Measurements from ENCODE around the gene SSC5D. TPM values are rescaled to one million over a fixed set of nuclear protein-coding genes. Genes with fewer than 3 reads are reported as not detected.

SSC5D gene
- total and polyA plus RNA-seq, 10 donors, result 0.61 to 30.6 (median 16.2) TPM

DNA sequence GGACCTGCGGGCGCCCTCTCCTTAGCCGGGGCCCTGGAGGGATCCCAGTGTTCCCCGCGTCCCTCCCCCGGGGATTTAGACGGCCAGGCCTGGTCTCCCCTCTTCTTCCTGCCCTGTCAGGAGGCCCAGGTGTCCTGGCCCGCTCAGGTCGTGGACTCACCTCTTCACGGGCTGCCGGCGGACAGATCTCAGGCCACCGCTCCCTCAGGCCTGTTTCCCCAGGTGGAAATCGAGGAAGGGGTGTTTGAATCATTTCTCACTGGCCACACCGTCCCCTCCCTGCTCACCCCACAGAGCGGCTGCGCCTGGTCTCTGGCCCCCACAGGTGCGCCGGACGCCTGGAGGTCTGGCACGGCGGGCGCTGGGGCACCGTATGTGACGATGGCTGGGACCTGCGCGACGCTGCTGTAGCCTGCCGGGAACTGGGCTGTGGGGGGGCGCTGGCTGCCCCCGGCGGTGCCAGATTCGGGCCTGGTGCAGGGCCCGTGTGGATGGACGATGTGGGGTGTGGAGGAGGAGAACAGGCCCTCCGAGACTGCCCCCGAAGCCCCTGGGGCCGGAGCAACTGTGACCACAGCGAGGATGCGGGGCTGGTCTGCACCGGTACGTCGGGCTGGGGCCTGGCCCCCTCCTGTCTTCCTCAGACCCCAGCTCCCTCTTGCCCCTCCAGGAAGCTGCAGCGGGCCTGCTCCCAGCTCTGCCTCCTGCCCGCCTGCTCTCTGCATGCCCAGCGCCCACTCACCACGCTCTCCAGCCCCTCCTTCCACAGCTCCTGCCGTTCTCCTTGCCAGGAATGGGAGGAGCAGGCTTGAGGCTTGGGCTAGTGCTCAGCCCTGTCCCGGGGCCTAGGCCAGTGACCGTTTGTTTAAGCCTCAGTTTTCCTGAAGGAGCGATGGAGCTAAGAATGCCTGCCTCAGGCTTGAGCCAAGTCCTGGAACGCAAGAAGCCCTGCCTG is 2.5 kb downstream of the SSC5D start:
- Histone ChIP-seq H3K27ac (peak overlapping the region in 7 of 8 donors; percentile 9 to 88 (median 83)), H3K4me3 (no peak overlapping the region), H3K9me3 (no peaks in the 10 kb centered on the region), H3K27me3 (replicated peaks in 1 of 7) (peaks cover 0 to 60% (median 14%) of the 10 kb centered on the region in 7 donors), H3K4me1 (peaks cover 0 to 58% (median 26%) of the 10 kb centered on the region in 6 donors), H3K36me3 (no peaks in the 10 kb centered on the region)
- 71 to 85% (median 80%) methylated on average over 32 to 52 of the region's 52 CpGs for WGBS, 5 donors
- intact Hi-C loops (cut with DNase I; ENCODE audit: low total_unique reads), result no loop called here
- TF ChIP-seq POLR2AphosphoS5 (IDR thresholded peaks at IDR 0.05) (peak in 2 of 3 donors; percentile 34), POLR2A (IDR thresholded peaks at IDR 0.05) (no peak)
- no peak for DNase-seq

DNA sequence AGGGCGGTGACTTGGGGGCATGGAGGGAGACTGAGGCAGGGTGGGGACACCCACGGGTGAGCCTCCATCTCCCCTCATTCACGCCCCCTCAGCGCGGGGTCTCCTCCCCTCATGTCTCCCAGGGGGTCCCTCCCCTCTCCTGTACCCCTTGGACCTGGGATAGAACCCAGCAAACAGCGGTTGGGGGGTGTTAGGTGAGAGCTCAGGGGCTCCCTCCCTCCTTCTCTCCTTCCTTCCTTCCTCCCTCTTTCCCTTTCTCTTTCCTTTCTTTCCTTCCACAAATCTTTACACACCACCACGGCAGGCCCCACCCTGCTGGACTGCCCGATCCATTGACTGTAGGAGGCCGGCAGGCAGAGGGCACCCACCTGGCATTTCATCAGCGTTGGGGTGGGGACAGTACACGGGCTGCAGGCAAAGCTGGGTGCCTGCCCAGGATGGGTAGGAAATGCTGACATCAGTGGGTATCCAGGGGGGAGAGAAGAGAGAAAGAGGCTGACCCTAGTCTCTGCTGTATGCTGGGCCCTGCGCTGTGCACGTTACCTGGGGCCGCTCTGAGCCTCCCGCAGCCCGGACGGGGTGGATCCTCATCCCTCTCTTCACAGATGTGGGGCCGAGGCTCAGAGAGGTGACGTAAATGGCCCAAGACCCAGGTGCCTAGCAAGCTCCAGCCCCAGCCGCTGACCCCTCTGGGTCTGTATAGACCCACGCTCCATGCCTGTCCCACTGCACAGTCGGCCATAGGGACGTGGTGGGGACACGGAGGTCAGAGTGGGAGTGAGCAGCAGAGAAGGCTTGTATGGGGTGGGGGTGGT is 3.5 kb downstream of the SSC5D start:
- 72 to 79% (median 75%) methylated on average over 23 to 24 of the region's 24 CpGs for WGBS, 5 donors
- H3K4me3 ChIP-seq, result no peak overlapping the region
- intact Hi-C loops (cut with DNase I; ENCODE audit: low total_unique reads), result no loop called here
- no peaks in the 10 kb centered on the region for H3K36me3 ChIP-seq
- H3K4me1 ChIP-seq, result peaks cover 0 to 48% (median 21%) of the 10 kb centered on the region in 6 donors
- H3K9me3 ChIP-seq, result no peaks in the 10 kb centered on the region
- TF ChIP-seq POLR2A (IDR thresholded peaks at IDR 0.05) (no peak), POLR2AphosphoS5 (IDR thresholded peaks at IDR 0.05) (no peak)
- TF ChIP-seq, protein P1, sequence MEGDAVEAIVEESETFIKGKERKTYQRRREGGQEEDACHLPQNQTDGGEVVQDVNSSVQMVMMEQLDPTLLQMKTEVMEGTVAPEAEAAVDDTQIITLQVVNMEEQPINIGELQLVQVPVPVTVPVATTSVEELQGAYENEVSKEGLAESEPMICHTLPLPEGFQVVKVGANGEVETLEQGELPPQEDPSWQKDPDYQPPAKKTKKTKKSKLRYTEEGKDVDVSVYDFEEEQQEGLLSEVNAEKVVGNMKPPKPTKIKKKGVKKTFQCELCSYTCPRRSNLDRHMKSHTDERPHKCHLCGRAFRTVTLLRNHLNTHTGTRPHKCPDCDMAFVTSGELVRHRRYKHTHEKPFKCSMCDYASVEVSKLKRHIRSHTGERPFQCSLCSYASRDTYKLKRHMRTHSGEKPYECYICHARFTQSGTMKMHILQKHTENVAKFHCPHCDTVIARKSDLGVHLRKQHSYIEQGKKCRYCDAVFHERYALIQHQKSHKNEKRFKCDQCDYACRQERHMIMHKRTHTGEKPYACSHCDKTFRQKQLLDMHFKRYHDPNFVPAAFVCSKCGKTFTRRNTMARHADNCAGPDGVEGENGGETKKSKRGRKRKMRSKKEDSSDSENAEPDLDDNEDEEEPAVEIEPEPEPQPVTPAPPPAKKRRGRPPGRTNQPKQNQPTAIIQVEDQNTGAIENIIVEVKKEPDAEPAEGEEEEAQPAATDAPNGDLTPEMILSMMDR (IDR thresholded peaks at IDR 0.05 in 8 of 11, conservative IDR thresholded peaks at IDR 0.05 in 3 of 11), result no peak
- DNase-seq, result no peak
- peaks cover 0 to 60% (median 14%) of the 10 kb centered on the region in 7 donors for H3K27me3 ChIP-seq (replicated peaks in 1 of 7)
- peak overlapping the region in 7 of 8 donors; percentile 22 to 88 (median 83) for H3K27ac ChIP-seq

DNA sequence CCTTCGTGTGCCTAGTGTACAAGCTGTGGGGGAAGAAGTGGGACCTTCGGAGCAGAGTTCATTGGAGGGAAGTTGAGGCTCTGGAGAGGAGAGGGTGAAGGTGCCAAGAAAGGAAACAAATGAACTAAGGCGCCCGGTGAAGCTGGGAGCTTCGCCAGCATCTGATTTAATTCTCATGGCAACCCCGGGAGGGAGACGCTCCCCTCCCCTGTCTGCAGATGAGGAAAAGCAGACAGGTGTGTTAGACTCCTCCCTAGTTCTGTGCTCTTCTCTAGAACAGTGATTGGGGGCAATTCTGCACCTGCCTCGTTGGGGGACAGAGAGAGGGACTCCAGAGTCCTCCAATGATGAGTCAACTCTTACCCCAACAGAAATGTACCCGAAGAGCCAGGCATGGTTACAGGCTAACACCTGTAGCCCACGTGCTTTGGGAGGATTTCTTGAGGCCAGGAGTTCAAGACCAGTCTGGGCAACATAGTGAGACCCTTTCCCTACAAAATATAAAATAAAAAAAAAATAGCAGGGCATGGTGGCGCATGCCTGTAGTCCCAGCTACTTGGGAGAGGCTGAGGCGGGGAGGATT is 4.2 kb downstream of the SSC5D start:
- Histone ChIP-seq H3K4me3 (no peak overlapping the region), H3K27me3 (replicated peaks in 1 of 7) (peaks cover 0 to 60% (median 14%) of the 10 kb centered on the region in 7 donors), H3K36me3 (no peaks in the 10 kb centered on the region), H3K9me3 (no peaks in the 10 kb centered on the region), H3K27ac (peak overlapping the region in 7 of 8 donors; percentile 22 to 88 (median 83)), H3K4me1 (peaks cover 0 to 41% (median 14%) of the 10 kb centered on the region in 6 donors)
- intact Hi-C loops (cut with DNase I; ENCODE audit: low total_unique reads), result no loop called here
- TF ChIP-seq, protein P1 (IDR thresholded peaks at IDR 0.05 in 8 of 11, conservative IDR thresholded peaks at IDR 0.05 in 3 of 11), result no peak
- TF ChIP-seq POLR2A (IDR thresholded peaks at IDR 0.05) (no peak), POLR2AphosphoS5 (IDR thresholded peaks at IDR 0.05) (no peak)
- no peak for DNase-seq
- 44 to 67% (median 55%) methylated on average over 12 of the region's 12 CpGs for WGBS, 5 donors

DNA sequence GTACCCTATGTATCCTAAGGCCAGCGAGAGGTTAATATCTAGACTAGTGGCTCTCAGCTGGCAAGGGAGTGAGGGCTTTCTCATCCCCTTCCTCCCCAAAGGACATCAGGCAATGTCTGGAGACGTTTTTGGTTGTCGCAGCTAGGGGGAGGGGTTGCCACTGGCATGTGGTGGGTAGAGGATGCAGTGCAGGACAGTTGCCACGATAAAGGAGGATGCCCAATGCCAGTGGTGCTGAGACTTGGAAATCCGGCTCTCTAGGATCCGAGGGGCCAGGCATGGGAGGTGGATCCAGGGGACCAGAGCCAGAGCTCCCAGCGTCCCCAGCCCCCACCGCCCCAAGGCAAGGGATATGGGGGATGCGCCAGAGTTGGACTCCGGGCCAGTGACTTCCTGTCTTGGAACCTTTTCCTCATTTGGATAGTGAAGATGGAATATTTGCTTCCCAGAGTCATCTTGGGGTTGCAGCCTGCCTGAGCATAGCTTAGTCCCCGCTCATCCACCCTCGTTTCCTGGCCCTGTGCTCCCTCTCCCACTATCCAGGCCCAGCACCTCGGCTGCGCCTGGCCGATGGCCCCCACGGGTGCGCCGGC is 4.9 kb downstream of the SSC5D start:
- Histone ChIP-seq H3K27me3 (replicated peaks in 1 of 7) (peaks cover 0 to 60% (median 14%) of the 10 kb centered on the region in 7 donors), H3K4me3 (peak overlapping the region in 6 of 8 donors; percentile 12 to 56 (median 25)), H3K27ac (peak overlapping the region; percentile 27 to 88 (median 84)), H3K9me3 (no peaks in the 10 kb centered on the region), H3K4me1 (peaks cover 0 to 34% (median 9%) of the 10 kb centered on the region in 6 donors), H3K36me3 (peaks cover 0 to 5% (median 0%) of the 10 kb centered on the region in 6 donors)
- 54 to 68% (median 59%) methylated on average over 16 to 18 of the region's 18 CpGs for WGBS, 5 donors
- intact Hi-C loops (cut with DNase I; ENCODE audit: low total_unique reads), result no loop called here
- TF ChIP-seq POLR2AphosphoS5 (IDR thresholded peaks at IDR 0.05) (peak in 2 of 3 donors; percentile 21 to 35), POLR2A (IDR thresholded peaks at IDR 0.05) (no peak)
- TF ChIP-seq, protein P1 (IDR thresholded peaks at IDR 0.05 in 8 of 11, conservative IDR thresholded peaks at IDR 0.05 in 3 of 11), result no peak
- DNase-seq, result no peak

Data from spleen (tissue), 11 donors.